Liver (tissue), 9 donors: ENCODE data around the gene AP1S1. TPM values are rescaled to one million over a fixed set of nuclear protein-coding genes. Genes with fewer than 3 reads are reported as not detected.
"Not testable (repeated sequence)": the region's sequence is repeated elsewhere in the genome, so short reads cannot be mapped to it uniquely, and the experiment has no call there.

Experiments
- DNase-seq: peaks from one replicate; pipeline ENCODE4 v3.0.0-alpha.2; 2017; ENCODE audit warnings: low spot score
- H3K27ac ChIP-seq, 2 donors: one replicate each; pipeline ENCODE4 v1.7.0; 2013; ENCODE audit warnings: inconsistent platforms in 2 of 2, low read length in 2 of 2, control low read depth in 1 of 2, low read depth in 1 of 2, mild to moderate bottlenecking in 1 of 2
- H3K27me3 ChIP-seq, 4 donors: one replicate each; pipeline versions ENCODE4 v1.6.1 to v1.7.0; 2013; ENCODE audit warnings: low read length in 3 of 4, inconsistent platforms in 1 of 4, mild to moderate bottlenecking in 1 of 4, moderate library complexity in 1 of 4; ENCODE audit not compliant: control insufficient read depth in 4 of 4, insufficient read depth in 4 of 4
- H3K36me3 ChIP-seq, 4 donors: one replicate each; pipeline versions ENCODE4 v1.6.1 to v1.7.0; 2013; ENCODE audit warnings: low read length in 3 of 4, mild to moderate bottlenecking in 3 of 4, low read depth in 1 of 4, moderate library complexity in 1 of 4; ENCODE audit not compliant: control insufficient read depth in 4 of 4, insufficient read depth in 3 of 4
- H3K4me1 ChIP-seq, 4 donors: one replicate each; pipeline versions ENCODE4 v1.6.1 to v1.7.0; 2013; ENCODE audit warnings: low read length in 3 of 4, mild to moderate bottlenecking in 3 of 4, moderate library complexity in 1 of 4; ENCODE audit not compliant: control insufficient read depth in 4 of 4, insufficient read depth in 4 of 4
- H3K4me3 ChIP-seq, 3 donors: one replicate each; pipeline versions ENCODE4 v1.6.1 to v1.7.0; 2013; ENCODE audit warnings: low read length in 3 of 3, control low read depth in 1 of 3, low read depth in 1 of 3, mild to moderate bottlenecking in 1 of 3
- H3K9ac ChIP-seq, 2 donors: one replicate each; pipeline ENCODE4 v1.7.0; 2013; ENCODE audit warnings: low read length in 2 of 2, mild to moderate bottlenecking in 2 of 2, moderate library complexity in 2 of 2, control low read depth in 1 of 2, low read depth in 1 of 2
- H3K9me3 ChIP-seq, 4 donors: one replicate each; pipeline versions ENCODE4 v1.6.1 to v1.7.0; 2013; ENCODE audit warnings: low read length in 3 of 4; ENCODE audit not compliant: control insufficient read depth in 4 of 4
- ATF3 ChIP-seq: IDR thresholded peaks from 2 replicates; pipeline ENCODE4 v1.6.1; 2016; ENCODE audit warnings: antibody characterized with exemption
- FOXA1 ChIP-seq: IDR thresholded peaks from 2 replicates; pipeline ENCODE4 v1.6.1; 2016; ENCODE audit warnings: antibody characterized with exemption
- FOXA2 ChIP-seq: IDR thresholded peaks from 2 replicates; pipeline ENCODE4 v1.6.1; 2016; ENCODE audit warnings: antibody characterized with exemption
- GABPA ChIP-seq, 2 donors: IDR thresholded peaks in 1 of 2; conservative IDR thresholded peaks in 1 of 2; 2 replicates each; pipeline ENCODE4 v1.6.1; 2016; ENCODE audit warnings: antibody characterized with exemption in 2 of 2, mild to moderate bottlenecking in 1 of 2, moderate library complexity in 1 of 2
- HNF4A ChIP-seq, 2 donors: conservative IDR thresholded peaks; 2 replicates each; pipeline ENCODE4 v1.6.1; 2016; ENCODE audit warnings: antibody characterized with exemption in 2 of 2, mild to moderate bottlenecking in 2 of 2
- HNF4G ChIP-seq: IDR thresholded peaks from 2 replicates; pipeline ENCODE4 v1.6.1; 2016; ENCODE audit warnings: antibody characterized with exemption
- MAX ChIP-seq: IDR thresholded peaks from 2 replicates; pipeline ENCODE4 v1.6.1; 2016; ENCODE audit warnings: antibody characterized with exemption
- REST ChIP-seq: IDR thresholded peaks from 2 replicates; pipeline ENCODE4 v1.6.1; 2016; ENCODE audit warnings: antibody characterized with exemption, mild to moderate bottlenecking
- SP1 ChIP-seq: IDR thresholded peaks from 2 replicates; pipeline ENCODE4 v1.6.1; 2018; ENCODE audit warnings: antibody characterized with exemption, mild to moderate bottlenecking
- YY1 ChIP-seq: IDR thresholded peaks from 2 replicates; pipeline ENCODE4 v1.6.1; 2016; ENCODE audit warnings: antibody characterized with exemption, mild to moderate bottlenecking
- ZBTB33 ChIP-seq: IDR thresholded peaks from 2 replicates; pipeline ENCODE4 v1.6.1; 2016; ENCODE audit warnings: antibody characterized with exemption
- WGBS: extraction: QIAGEN DNeasy Blood & Tissue Kit; methylation state at CpG from one replicate; pipeline ENCODE4 v1.1.7; 2013; 5-methylcytosine and 5-hydroxymethylcytosine counted together
- polyA plus RNA-seq, 2 donors: library from polyadenylated mRNA; stranded (reverse) in 1 of 2; unstranded in 1 of 2; fragments of 200-250 nt in 1 of 2; fragments of >200 nt in 1 of 2; fragmentation: Nextera tagmentation in 1 of 2; extraction: Ambion mirVana in 1 of 2; gene quantifications; one replicate each; pipeline versions ENCODE4 v1.2.1 to v1.2.3, GENCODE V29; 2013 to 2015
- total RNA-seq, 2 donors: library from RNA; depleted of rRNA; stranded (reverse); fragments of >200 nt; gene quantifications; one replicate each; pipeline ENCODE4 v1.2.3, GENCODE V29; 2014
- donor health status: healthy.
- donor health status: healthy.
- donor health status: healthy.
- donor health status: healthy.
- donor health status: healthy.

Gene AP1S1
- total and polyA plus RNA-seq, 4 donors: 13.8 to 25.7 (median 22.0) TPM

GRCh38 chr7:101129603-101130117, 24.6 kb upstream of the AP1S1 start:
- peaks cover 0 to 29% (median 20%) of the 10 kb centered on the region in 4 donors for H3K36me3 ChIP-seq
- no peak overlapping the region for H3K27ac ChIP-seq
- no peak overlapping the region for H3K4me3 ChIP-seq
- no peak overlapping the region for H3K9ac ChIP-seq
- no peaks in the 10 kb centered on the region for H3K9me3 ChIP-seq
- DNase-seq: no peak
- TF ChIP-seq HNF4A (conservative IDR thresholded peaks at IDR 0.05): no peak
- no peak for TF ChIP-seq REST
- no peak for TF ChIP-seq GABPA (IDR thresholded peaks at IDR 0.05 in 1 of 2, conservative IDR thresholded peaks at IDR 0.05 in 1 of 2)
- no peak for TF ChIP-seq YY1
- TF ChIP-seq ATF3: no peak
- WGBS: 93% methylated on average over 3 of the region's 3 CpGs
- H3K4me1 ChIP-seq: peaks cover 7 to 31% (median 18%) of the 10 kb centered on the region in 4 donors
- H3K27me3 ChIP-seq: no peaks in the 10 kb centered on the region

GRCh38 chr7:101132626-101133600, 21.4 kb upstream of the AP1S1 start:
- H3K4me3 ChIP-seq, H3K27ac ChIP-seq, H3K27me3 ChIP-seq, DNase-seq, H3K9me3 ChIP-seq, H3K4me1 ChIP-seq, H3K9ac ChIP-seq: not testable (repeated sequence)
- 81% methylated on average over 18 of the region's 18 CpGs for WGBS
- H3K36me3 ChIP-seq: peaks cover 5 to 35% (median 25%) of the 10 kb centered on the region in 4 donors

- Histone ChIP-seq H3K9me3 (no peaks in the 10 kb centered on the region), H3K27ac (peak overlapping the region in 1 of 2 donors; percentile 5), H3K27me3 (no peaks in the 10 kb centered on the region), H3K4me3 (no peak overlapping the region), H3K9ac (no peak overlapping the region), H3K36me3 (peaks cover 5 to 35% (median 24%) of the 10 kb centered on the region in 4 donors), H3K4me1 (peaks cover 0 to 6% (median under 1%) of the 10 kb centered on the region in 4 donors)
- TF ChIP-seq MAX: no peak
- no peak for TF ChIP-seq GABPA (IDR thresholded peaks at IDR 0.05 in 1 of 2, conservative IDR thresholded peaks at IDR 0.05 in 1 of 2)
- TF ChIP-seq SP1: no peak
- no peak for TF ChIP-seq FOXA1
- no peak for TF ChIP-seq ATF3
- TF ChIP-seq FOXA2: no peak
- no peak for TF ChIP-seq HNF4G
- no peak for TF ChIP-seq ZBTB33
- WGBS: 87% methylated on average over 15 of the region's 15 CpGs
- DNase-seq: no peak
These were observed 20.5 kb upstream of the AP1S1 start for GRCh38 chr7:101133621-101134398.
